Mesothelial cell of epicardium (in vitro differentiated cells): Measurements from ENCODE around the gene NPW. TPM values are rescaled to one million over a fixed set of nuclear protein-coding genes. Genes with fewer than 3 reads are reported as not detected.

Experiments
- DNase-seq, 2 experiments: peaks; one replicate each; pipeline ENCODE4 v3.0.0; 2021; ENCODE audit warnings: low spot score in 2 of 2; ENCODE audit not compliant: unreplicated experiment in 2 of 2
- H3K27ac Mint-ChIP-seq: 2 replicates; pipeline ENCODE4 v1.8.0; 2021; ENCODE audit warnings: mixed read lengths
- H3K27me3 Mint-ChIP-seq: 2 replicates; pipeline ENCODE4 v1.8.0; 2021; ENCODE audit warnings: low read depth, mixed read lengths
- H3K36me3 Mint-ChIP-seq: 2 replicates; pipeline ENCODE4 v1.8.0; 2021; ENCODE audit warnings: mixed read lengths
- H3K4me1 Mint-ChIP-seq: 2 replicates; pipeline ENCODE4 v1.8.0; 2021; ENCODE audit warnings: mixed read lengths
- H3K4me3 Mint-ChIP-seq: 2 replicates; pipeline ENCODE4 v1.8.0; 2021; ENCODE audit warnings: mild to moderate bottlenecking, moderate library complexity, mixed read lengths
- H3K9me3 Mint-ChIP-seq: 2 replicates; pipeline ENCODE4 v1.8.0; 2021; ENCODE audit warnings: mixed read lengths
- CTCF ChIP-seq: fragments of 200-600 bp; sonication (generic); IDR thresholded peaks from one replicate; pipeline ENCODE4 v1.5.0; 2021; ENCODE audit warnings: antibody characterized with exemption; ENCODE audit not compliant: unreplicated experiment
- total RNA-seq: library from RNA; stranded (reverse); gene quantifications from 3 replicates; pipeline ENCODE4 v1.2.1, GENCODE V29; 2021

The NPW gene
- total RNA-seq, 1 donor from 2014 or later, result 14.0 TPM

GRCh38 chr16:1979271-1980029 lies 40.1 kb upstream of the NPW start:
- H3K9me3 Mint-ChIP-seq, result no peaks in the 10 kb centered on the region
- peak overlapping the region; percentile 46 for H3K4me3 Mint-ChIP-seq
- H3K36me3 Mint-ChIP-seq, result peaks cover 9% of the 10 kb centered on the region
- no peak overlapping the region for H3K27ac Mint-ChIP-seq
- peaks cover 51% of the 10 kb centered on the region for H3K27me3 Mint-ChIP-seq
- peak in 1 of 2 experiments; percentile 65 for DNase-seq
- H3K4me1 Mint-ChIP-seq, result peaks cover 4% of the 10 kb centered on the region
- TF ChIP-seq CTCF, result no peak

GRCh38 chr16:1980030-1980769 lies 39.4 kb upstream of the NPW start:
- H3K4me3 Mint-ChIP-seq, result no peak overlapping the region
- peaks cover 6% of the 10 kb centered on the region for H3K36me3 Mint-ChIP-seq
- no peak overlapping the region for H3K27ac Mint-ChIP-seq
- H3K27me3 Mint-ChIP-seq, result peaks cover 51% of the 10 kb centered on the region
- DNase-seq, result no peak
- no peaks in the 10 kb centered on the region for H3K9me3 Mint-ChIP-seq
- peaks cover 12% of the 10 kb centered on the region for H3K4me1 Mint-ChIP-seq
- no peak for TF ChIP-seq CTCF

GRCh38 chr16:1980770-1981087 lies 38.9 kb upstream of the NPW start:
- Mint-ChIP-seq H3K4me3 (no peak overlapping the region), H3K27me3 (peaks cover 51% of the 10 kb centered on the region), H3K9me3 (no peaks in the 10 kb centered on the region), H3K27ac (no peak overlapping the region), H3K36me3 (peaks cover 6% of the 10 kb centered on the region), H3K4me1 (peaks cover 15% of the 10 kb centered on the region)
- no peak for DNase-seq
- no peak for TF ChIP-seq CTCF

GRCh38 chr16:1981398-1981836 lies 38.2 kb upstream of the NPW start, which contains the start of gene NOXO1:
Gene NOXO1, minus strand, starts transcription at chr16:1981469. Its CDS starts 290 bp downstream, at chr16:1981179.
- peaks cover 51% of the 10 kb centered on the region for H3K27me3 Mint-ChIP-seq
- H3K4me3 Mint-ChIP-seq, result peak within 1 kb of the TSS; percentile 29

GRCh38 chr16:1982013-1982433 lies 37.6 kb upstream of the NPW start:
- no peaks in the 10 kb centered on the region for H3K9me3 Mint-ChIP-seq
- DNase-seq, result no peak
- H3K27ac Mint-ChIP-seq, result no peak overlapping the region
- no peak overlapping the region for H3K4me3 Mint-ChIP-seq
- no peak for TF ChIP-seq CTCF
- H3K27me3 Mint-ChIP-seq, result peaks cover 52% of the 10 kb centered on the region
- H3K4me1 Mint-ChIP-seq, result peaks cover 15% of the 10 kb centered on the region
- peaks cover 11% of the 10 kb centered on the region for H3K36me3 Mint-ChIP-seq

More at GRCh38 chr16:1981398-1981836, 38.2 kb upstream of the NPW start, which contains the start of gene NOXO1:
- no peak within 1 kb of the TSS for H3K27ac Mint-ChIP-seq
- H3K9me3 Mint-ChIP-seq, result no peaks in the 10 kb centered on the region
- no peak for TF ChIP-seq CTCF
- peaks cover 15% of the 10 kb centered on the region for H3K4me1 Mint-ChIP-seq
- DNase-seq, result no peak
- H3K36me3 Mint-ChIP-seq, result peaks cover 5% of the 10 kb centered on the region
